Measurements from ENCODE around the gene GALNT10. TPM values are rescaled to one million over a fixed set of nuclear protein-coding genes. Genes with fewer than 3 reads are reported as not detected.

GALNT10 gene
- total RNA-seq, 2 donors from 2014 or later = 30.2 to 43.4 TPM

GRCh38 chr5:154465169-154465568, 274.6 kb downstream of the GALNT10 start:
- peaks cover 28% of the 10 kb centered on the region for H3K27me3 ChIP-seq (ENCODE audit: control insufficient read depth, insufficient read depth, low read length, poor library complexity, severe bottlenecking)
- H3K9me3 Mint-ChIP-seq = no peaks in the 10 kb centered on the region
- H3K4me3 ChIP-seq (ENCODE audit: low read length) = no peak overlapping the region
- 82 to 92% methylated on average over 2 to 6 of the region's 6 CpGs for WGBS, 2 experiments (ENCODE audit: insufficient coverage in 1 of 2, insufficient read length in 1 of 2)
- H3K27ac ChIP-seq (ENCODE audit: low read depth, low read length) = no peak overlapping the region
- TF ChIP-seq CTCF (conservative IDR thresholded peaks at IDR 0.05) = no peak
- H3K9me3 ChIP-seq (ENCODE audit: control insufficient read depth, low read length) = no peaks in the 10 kb centered on the region
- H3K9ac ChIP-seq (ENCODE audit: extremely low read depth, low read length, poor library complexity, severe bottlenecking) = no peak overlapping the region
- no peak overlapping the region for H3K4me3 Mint-ChIP-seq
- H3K27me3 Mint-ChIP-seq (ENCODE audit: insufficient read depth) = peaks cover 50% of the 10 kb centered on the region
- no peaks in the 10 kb centered on the region for H3K4me1 ChIP-seq (ENCODE audit: control insufficient read depth, insufficient read depth, low read length)
- H3K36me3 Mint-ChIP-seq (ENCODE audit: low read depth) = no peaks in the 10 kb centered on the region
- H3K4me1 Mint-ChIP-seq = peaks cover 11% of the 10 kb centered on the region
- no peak for DNase-seq
- no peak overlapping the region for H3K27ac Mint-ChIP-seq
- H3K36me3 ChIP-seq (ENCODE audit: control insufficient read depth, insufficient read depth, low read length) = no peaks in the 10 kb centered on the region

GRCh38 chr5:154466147-154466546, 275.6 kb downstream of the GALNT10 start:
- H3K36me3 ChIP-seq (ENCODE audit: control insufficient read depth, insufficient read depth, low read length) = no peaks in the 10 kb centered on the region
- no peak overlapping the region for H3K9ac ChIP-seq (ENCODE audit: extremely low read depth, low read length, poor library complexity, severe bottlenecking)
- no peak for TF ChIP-seq CTCF (conservative IDR thresholded peaks at IDR 0.05)
- H3K4me1 ChIP-seq (ENCODE audit: control insufficient read depth, insufficient read depth, low read length) = no peaks in the 10 kb centered on the region
- H3K27ac ChIP-seq (ENCODE audit: low read depth, low read length) = no peak overlapping the region
- H3K27me3 Mint-ChIP-seq (ENCODE audit: insufficient read depth) = peaks cover 60% of the 10 kb centered on the region
- no peaks in the 10 kb centered on the region for H3K9me3 Mint-ChIP-seq
- H3K27ac Mint-ChIP-seq = no peak overlapping the region
- H3K4me1 Mint-ChIP-seq = peaks cover 11% of the 10 kb centered on the region
- H3K9me3 ChIP-seq (ENCODE audit: control insufficient read depth, low read length) = no peaks in the 10 kb centered on the region
- WGBS, 2 experiments (ENCODE audit: insufficient coverage in 1 of 2, insufficient read length in 1 of 2) = 88 to 97% methylated on average over 4 to 5 of the region's 5 CpGs
- peaks cover 38% of the 10 kb centered on the region for H3K27me3 ChIP-seq (ENCODE audit: control insufficient read depth, insufficient read depth, low read length, poor library complexity, severe bottlenecking)
- no peak overlapping the region for H3K4me3 ChIP-seq (ENCODE audit: low read length)
- no peaks in the 10 kb centered on the region for H3K36me3 Mint-ChIP-seq (ENCODE audit: low read depth)
- no peak for DNase-seq
- no peak overlapping the region for H3K4me3 Mint-ChIP-seq

GRCh38 chr5:154466671-154467070, 276.1 kb downstream of the GALNT10 start:
- Histone ChIP-seq H3K36me3 (ENCODE audit: control insufficient read depth, insufficient read depth, low read length) (no peaks in the 10 kb centered on the region), H3K9ac (ENCODE audit: extremely low read depth, low read length, poor library complexity, severe bottlenecking) (no peak overlapping the region), H3K4me1 (ENCODE audit: control insufficient read depth, insufficient read depth, low read length) (no peaks in the 10 kb centered on the region), H3K27me3 (ENCODE audit: control insufficient read depth, insufficient read depth, low read length, poor library complexity, severe bottlenecking) (peaks cover 43% of the 10 kb centered on the region), H3K4me3 (ENCODE audit: low read length) (no peak overlapping the region), H3K27ac (ENCODE audit: low read depth, low read length) (no peak overlapping the region), H3K9me3 (ENCODE audit: control insufficient read depth, low read length) (no peaks in the 10 kb centered on the region)
- Mint-ChIP-seq H3K36me3 (ENCODE audit: low read depth) (no peaks in the 10 kb centered on the region), H3K27me3 (ENCODE audit: insufficient read depth) (peaks cover 65% of the 10 kb centered on the region), H3K27ac (no peak overlapping the region), H3K4me1 (peaks cover 9% of the 10 kb centered on the region), H3K9me3 (no peaks in the 10 kb centered on the region), H3K4me3 (no peak overlapping the region)
- WGBS, 2 experiments (ENCODE audit: insufficient coverage in 1 of 2, insufficient read length in 1 of 2) = 80 to 81% methylated on average over 5 of the region's 5 CpGs
- no peak for DNase-seq
- TF ChIP-seq CTCF (conservative IDR thresholded peaks at IDR 0.05) = no peak

All from endodermal cell (in vitro differentiated cells).